K562 (cell line): ENCODE results near the gene MGP. TPM values are rescaled to one million over a fixed set of nuclear protein-coding genes. Genes with fewer than 3 reads are reported as not detected.

Experiments
- ATAC-seq: fragments of 200-7000 bp; cut with Tn5 transposase; 3 replicates; pipeline ENCODE4 v1.9.1; 2020; ENCODE audit warnings: moderate library complexity
- BruUV-seq: library from RNA; stranded (reverse); fragments of 400-500 nt; replicated peaks from 2 replicates; lab custom pipeline; 2021; lab: Mats Ljungman, UMichigan
- CTCF ChIA-PET: fragments of 300-600 bp; formaldehyde crosslinking; extraction: SDS; loops from one replicate; lab custom pipeline; 2021; ENCODE audit warnings: low intra/inter-chr PET ratio; lab: Yijun Ruan, JAX
- POLR2A ChIA-PET: fragments of 300-600, 350-650 bp; sonication (Branson Sonifier 250); formaldehyde crosslinking; extraction: SDS; loops from one replicate; lab custom pipeline; 2021; ENCODE audit warnings: antibody characterized with exemption, inconsistent platforms; lab: Yijun Ruan, JAX
- DNase-seq, 4 experiments: peaks; one replicate each; pipeline versions ENCODE4 v3.0.0 to v3.0.0-alpha.2; 2011 to 2018; ENCODE audit warnings: low spot score in 3 of 4, mixed read lengths in 3 of 4; ENCODE audit errors: extremely low read depth in 1 of 4
- FAIRE-seq: peaks from 2 replicates; lab custom pipeline; 2011; peaks lifted over from hg19 to GRCh38; lab: Jason Lieb, UNC
- H2AFZ ChIP-seq: 2 replicates; pipeline ENCODE4 v1.6.0; 2011; ENCODE audit warnings: low read depth, low read length, control low read depth, inconsistent platforms
- H3K27ac ChIP-seq: fragments of 200-600 bp; 3 replicates; pipeline ENCODE4 v1.8.0; 2011; ENCODE audit warnings: low read depth, mild to moderate bottlenecking, control low read depth, inconsistent platforms, low read length, moderate library complexity, mixed read lengths; ENCODE audit errors: extremely low read depth
- H3K27me3 ChIP-seq, 2 experiments: fragments of 300-600 bp in 1 of 2; 2 replicates in 1 of 2; 3 replicates in 1 of 2; pipeline versions ENCODE4 v1.6.0 to v1.8.0; 2011; ENCODE audit warnings: inconsistent platforms in 2 of 2, low read length in 2 of 2, mild to moderate bottlenecking in 1 of 2, mixed read lengths in 1 of 2, moderate library complexity in 1 of 2; ENCODE audit not compliant: control insufficient read depth in 2 of 2, insufficient read depth in 2 of 2
- H3K36me3 ChIP-seq: fragments of 300-600 bp; 3 replicates; pipeline ENCODE4 v1.8.0; 2011; ENCODE audit warnings: mild to moderate bottlenecking, low read length, inconsistent platforms; ENCODE audit not compliant: control insufficient read depth, insufficient read depth
- H3K4me1 ChIP-seq, 2 experiments: fragments of 200-600 bp in 1 of 2; replicated peaks in 1 of 2; 2 replicates in 1 of 2; 3 replicates in 1 of 2; pipeline versions ENCODE4 v1.5.1 to v1.8.0; 2011; ENCODE audit warnings: inconsistent platforms in 2 of 2, low read length in 2 of 2, mild to moderate bottlenecking in 1 of 2, mixed read lengths in 1 of 2, moderate library complexity in 1 of 2; ENCODE audit not compliant: control insufficient read depth in 2 of 2, insufficient read depth in 2 of 2
- H3K4me2 ChIP-seq: 2 replicates; pipeline ENCODE4 v1.6.1; 2011; ENCODE audit warnings: low read length, control low read depth, inconsistent platforms, mixed read lengths; ENCODE audit not compliant: insufficient read depth
- H3K4me3 ChIP-seq: fragments of 200-600 bp; sonication (generic), shearing (Covaris generic); 2 replicates; pipeline ENCODE4 v1.5.1; 2016; ENCODE audit warnings: control low read depth, inconsistent platforms
- H3K79me2 ChIP-seq: fragments of 200-600 bp; 3 replicates; pipeline ENCODE4 v1.8.0; 2011; ENCODE audit warnings: low read length, inconsistent platforms; ENCODE audit not compliant: control insufficient read depth, insufficient read depth
- H3K9ac ChIP-seq, 2 experiments: 2 replicates each; pipeline versions ENCODE4 v1.6.0 to v1.6.1; 2011; ENCODE audit warnings: low read depth in 2 of 2, low read length in 2 of 2, control low read depth in 1 of 2, inconsistent platforms in 1 of 2, mild to moderate bottlenecking in 1 of 2, mixed read lengths in 1 of 2; ENCODE audit not compliant: insufficient read depth in 1 of 2
- H3K9me1 ChIP-seq: one replicate; pipeline ENCODE4 v1.6.0; 2011; ENCODE audit warnings: inconsistent platforms, mild to moderate bottlenecking, low read length, moderate library complexity; ENCODE audit not compliant: control insufficient read depth, insufficient read depth
- H3K9me3 ChIP-seq: replicated peaks from 2 replicates; pipeline ENCODE4 v1.5.1; 2011; ENCODE audit warnings: low read depth, low read length, inconsistent platforms; ENCODE audit not compliant: control insufficient read depth, insufficient read depth
- H4K20me1 ChIP-seq: replicated peaks from 2 replicates; pipeline ENCODE4 v1.6.1; 2011; ENCODE audit warnings: low read length, inconsistent platforms, mixed read lengths; ENCODE audit not compliant: control insufficient read depth, insufficient read depth
- AFF4 ChIP-seq: sonication (generic); formaldehyde crosslinking; IDR thresholded peaks from 2 replicates; pipeline ENCODE4 v1.8.0; 2023; ENCODE audit warnings: mild to moderate bottlenecking, missing genetic modification reagents
- CHD1 ChIP-seq: fragments of 200-600 bp; sonication (generic); IDR thresholded peaks from one replicate; pipeline ENCODE4 v1.6.1; 2012; ENCODE audit warnings: mild to moderate bottlenecking, moderate library complexity, low read length, inconsistent platforms
- ESRRB ChIP-seq: fragments of 250-450 bp; sonication (Bioruptor Pico); IDR thresholded peaks from 2 replicates; pipeline ENCODE4 v1.5.0; 2020; ENCODE audit warnings: mild to moderate bottlenecking, moderate library complexity, borderline replicate concordance
- MCM2 ChIP-seq: fragments of 450-650 bp; IDR thresholded peaks from 2 replicates; pipeline ENCODE4 v1.6.1; 2017; ENCODE audit warnings: low read depth, mild to moderate bottlenecking
- OTX1 ChIP-seq: fragments of 450-650 bp; formaldehyde crosslinking; IDR thresholded peaks from 2 replicates; pipeline ENCODE4 v1.4.0; 2022; ENCODE audit warnings: mild to moderate bottlenecking
- RB1 ChIP-seq: fragments of 450-650 bp; IDR thresholded peaks from 2 replicates; pipeline ENCODE4 v1.6.1; 2017; ENCODE audit warnings: low read depth, mild to moderate bottlenecking
- SMAD4 ChIP-seq: fragments of 250-450 bp; sonication (Bioruptor Pico); conservative IDR thresholded peaks from 2 replicates; pipeline ENCODE4 v1.8.0; 2021; ENCODE audit warnings: inconsistent platforms, mild to moderate bottlenecking, moderate library complexity
- SOX6 ChIP-seq: fragments of 450-650 bp; IDR thresholded peaks from 2 replicates; pipeline ENCODE4 v1.6.1; 2014; ENCODE audit warnings: mild to moderate bottlenecking
- TCF7 ChIP-seq: sonication (generic); IDR thresholded peaks from 2 replicates; pipeline ENCODE4 v1.6.1; 2016; ENCODE audit warnings: antibody characterized with exemption, borderline replicate concordance
- THRA ChIP-seq: fragments of 450-650 bp; IDR thresholded peaks from 2 replicates; pipeline ENCODE4 v1.6.1; 2017; ENCODE audit warnings: mild to moderate bottlenecking, moderate library complexity
- THRAP3 ChIP-seq: fragments of 450-650 bp; IDR thresholded peaks from 2 replicates; pipeline ENCODE4 v1.6.1; 2016; ENCODE audit warnings: mild to moderate bottlenecking, inconsistent platforms, borderline replicate concordance
- WGBS: fragments of 100-300 bp; shearing (Covaris generic); methylation state at CpG from one replicate; pipeline ENCODE4 v1.1.6; 2016; ENCODE audit warnings: low coverage, mixed read lengths; ENCODE audit not compliant: insufficient coverage; ENCODE audit errors: missing lambda C conversion rate; 5-methylcytosine and 5-hydroxymethylcytosine counted together
- in situ Hi-C: fragments of 300-500 bp; cut with MboI; formaldehyde crosslinking; loops from 4 replicates; pipeline ENCODE4 v1.15.0; 2018; ENCODE audit warnings: inconsistent platforms, mixed read lengths
- intact Hi-C: fragments of 100-400 bp; cut with micrococcal nuclease; formaldehyde crosslinking; loops from 2 replicates; pipeline ENCODE4 v1.14.2; 2022
- polyA plus RNA-seq, 8 experiments: library from polyadenylated mRNA; depleted of rRNA in 4 of 8; stranded (reverse) in 5 of 8; unstranded in 3 of 8; fragments of >200 nt; fragmentation: Nextera tagmentation in 2 of 8; fragmentation: Illumina TruSeq in 1 of 8; extraction: Ambion mirVana in 2 of 8; extraction: Trizol in 1 of 8; gene quantifications; 2 replicates each; pipeline versions ENCODE4 v1.2.1 to v1.2.3, GENCODE V29; 2011 to 2014; ENCODE audit warnings: inconsistent platforms in 1 of 8, missing spikeins in 1 of 8
- total RNA-seq, 7 experiments: library from RNA; depleted of rRNA in 6 of 7; stranded (reverse); fragments of >200 nt in 6 of 7; fragmentation: Illumina TruSeq in 2 of 7; extraction: Trizol in 2 of 7; gene quantifications; 2 replicates each; pipeline versions ENCODE4 v1.2.1 to v1.2.3, GENCODE V29; 2011 to 2021; ENCODE audit warnings: low replicate concordance in 1 of 7

MGP gene
- total and polyA plus RNA-seq, 9 of the 15 experiments (the other 6 are each of a cell fraction or from before 2014, with no cell fraction given) = 1.2 TPM; not detected in 8

DNA sequence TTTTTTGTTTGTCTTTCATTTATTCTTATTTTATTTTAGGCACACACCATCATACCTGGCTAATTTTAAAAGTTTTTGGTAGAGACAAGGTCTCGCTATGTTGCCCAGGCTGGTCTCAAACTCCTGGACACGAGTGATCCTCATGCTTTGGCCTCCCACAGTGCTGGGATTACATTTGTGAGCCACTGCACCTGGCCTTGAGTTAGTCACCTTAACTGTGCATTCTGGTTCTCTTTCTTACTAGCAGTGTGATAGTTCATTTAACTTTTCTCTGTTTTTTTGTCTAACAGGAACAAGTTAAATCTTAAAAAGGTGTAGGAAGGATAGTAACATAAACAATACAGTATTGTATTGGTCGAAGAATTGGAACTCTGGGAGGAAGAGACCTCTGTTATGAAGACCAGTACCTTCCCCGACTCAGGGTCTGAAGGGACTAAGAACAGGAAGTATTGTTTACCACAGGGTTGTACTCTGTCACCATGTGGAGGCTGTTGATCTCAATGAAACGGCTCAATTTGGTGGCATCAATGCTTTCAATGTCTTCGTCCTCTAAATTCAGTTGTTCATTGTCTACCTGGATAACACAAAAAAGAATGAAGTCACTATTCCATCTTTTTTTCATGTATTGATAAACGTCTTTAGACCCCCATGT, 34.9 kb upstream of the MGP start:
- Histone ChIP-seq H3K36me3 (no peaks in the 10 kb centered on the region), H3K27ac (no peak overlapping the region), H3K9ac (no peak overlapping the region), H2AFZ (no peak overlapping the region), H3K9me1 (no peaks in the 10 kb centered on the region), H3K4me1 (no peaks in the 10 kb centered on the region; a peak in 1 of 5 replicates), H4K20me1 (no peaks in the 10 kb centered on the region), H3K79me2 (no peaks in the 10 kb centered on the region), H3K27me3 (no peaks in the 10 kb centered on the region), H3K4me3 (no peak overlapping the region), H3K4me2 (no peak overlapping the region), H3K9me3 (no peaks in the 10 kb centered on the region)
- in situ Hi-C loops (no loop called here), intact Hi-C loops (loop anchor here (10.0 kb wide), 1 partner anchor 76 kb away; the partner anchor contains the start of gene ART4)
- FAIRE-seq (no peak), ATAC-seq (no peak), DNase-seq (no peak)
- no peak for TF ChIP-seq ESRRB (CRISPR knock-in tag)
- TF ChIP-seq THRAP3 = no peak
- no peak for TF ChIP-seq SMAD4 (CRISPR knock-in tag)
- no peak for TF ChIP-seq AFF4 (CRISPR knock-in tag)
- no peak for TF ChIP-seq THRA
- no peak for TF ChIP-seq MCM2
- no peak for TF ChIP-seq SOX6
- no peak for TF ChIP-seq CHD1
- no peak for TF ChIP-seq RB1
- no peak for TF ChIP-seq OTX1 (CRISPR knock-in tag)
- no peak for TF ChIP-seq TCF7
- WGBS = 4% methylated on average over 7 of the region's 7 CpGs
- CTCF ChIA-PET = no interaction called here
- BruUV-seq = no TSS peak
- POLR2A ChIA-PET = no interaction called here
